ENCODE results near the gene MED10.
"Not testable (repeated sequence)": the region's sequence is repeated elsewhere in the genome, so short reads cannot be mapped to it uniquely, and the experiment has no call there.

Gene MED10

GRCh38 chr5:6371079-6371810 is 7.1 kb downstream of the MED10 start:
- H3K27ac ChIP-seq, result no peak overlapping the region
- TF ChIP-seq CTCF (conservative IDR thresholded peaks at IDR 0.05) (no peak; the same call in 1 of the 2 replicates), ZFX (IDR thresholded peaks at IDR 0.05) (no peak)

- TF ChIP-seq CTCF (conservative IDR thresholded peaks at IDR 0.05) (no peak), ZFX (IDR thresholded peaks at IDR 0.05) (no peak)
- H3K27ac ChIP-seq, result no peak overlapping the region
These were observed 7.8 kb downstream of the MED10 start for GRCh38 chr5:6370580-6370979.

- TF ChIP-seq CTCF (conservative IDR thresholded peaks at IDR 0.05), result no peak
- no peak for TF ChIP-seq ZFX (IDR thresholded peaks at IDR 0.05)
- no peak overlapping the region for H3K27ac ChIP-seq
These were observed 12.3 kb downstream of the MED10 start for GRCh38 chr5:6365977-6366590.

- TF ChIP-seq ZFX (IDR thresholded peaks at IDR 0.05), result no peak
- TF ChIP-seq CTCF (conservative IDR thresholded peaks at IDR 0.05), result no peak
- H3K27ac ChIP-seq, result no peak overlapping the region
These were observed 13.0 kb downstream of the MED10 start for GRCh38 chr5:6365142-6365976.

GRCh38 chr5:6363454-6364011 is 14.8 kb downstream of the MED10 start:
- H3K27ac ChIP-seq, result not testable (repeated sequence)

GRCh38 chr5:6362846-6363245 is 15.5 kb downstream of the MED10 start:
- H3K27ac ChIP-seq, result no peak overlapping the region
- no peak for TF ChIP-seq ZFX (IDR thresholded peaks at IDR 0.05)
- TF ChIP-seq CTCF (conservative IDR thresholded peaks at IDR 0.05), result no peak

GRCh38 chr5:6361101-6361500 is 17.2 kb downstream of the MED10 start:
- H3K27ac ChIP-seq, result no peak overlapping the region

More at GRCh38 chr5:6361101-6361500, 17.2 kb downstream of the MED10 start:
- TF ChIP-seq ZFX (IDR thresholded peaks at IDR 0.05) (no peak), CTCF (conservative IDR thresholded peaks at IDR 0.05) (no peak)
